DLD1 (cell line): ENCODE results near the gene RNF130.

Source experiments
- in situ Hi-C: cut with HindIII; loops from 2 replicates; pipeline ENCODE4 v1.10.0; 2017; ENCODE audit warnings: low sequenced_read_pairs

Gene RNF130

DNA sequence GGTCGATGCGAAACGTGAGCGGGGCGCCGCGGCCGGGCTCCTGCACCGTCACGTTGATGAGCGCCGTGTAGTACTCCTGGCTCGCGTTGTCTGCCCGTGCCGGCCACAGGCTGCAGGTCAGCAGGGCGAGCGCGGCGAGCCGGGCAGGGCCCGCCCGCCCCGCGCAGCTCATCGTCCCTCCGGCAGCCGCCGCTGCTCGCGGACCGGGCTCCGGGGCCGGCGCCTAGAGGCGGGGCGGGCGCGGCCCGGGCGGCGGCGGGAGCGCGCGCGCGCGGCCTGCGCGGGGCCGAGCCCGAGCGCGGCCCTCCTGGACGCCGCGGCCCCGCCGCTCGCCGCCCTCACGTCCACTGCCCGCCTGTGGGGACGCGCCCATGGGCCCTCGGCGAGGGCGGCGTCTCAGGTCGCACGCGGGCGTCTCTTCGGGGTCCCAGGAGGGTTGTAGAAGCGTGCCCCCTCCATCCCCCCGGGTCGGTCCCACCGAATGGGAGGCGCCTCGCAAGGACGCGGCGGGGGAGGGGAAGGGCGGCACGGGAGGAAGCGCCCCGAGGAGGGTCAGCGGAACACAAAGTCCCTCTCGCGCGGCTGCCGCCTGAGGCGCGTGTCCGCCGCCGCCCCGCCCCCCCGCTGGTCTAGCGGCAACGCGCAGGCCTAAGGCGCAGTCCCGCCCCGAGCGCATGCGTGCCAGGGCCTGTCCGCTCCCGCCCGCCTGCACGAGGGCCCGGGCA lies at the start of gene RNF130:
Gene RNF130 (minus strand): TSS at position 229 of the 725 bp plus-strand sequence. CDS start 57 bp downstream, at position 172.
- in situ Hi-C loops: no loop called here

DNA sequence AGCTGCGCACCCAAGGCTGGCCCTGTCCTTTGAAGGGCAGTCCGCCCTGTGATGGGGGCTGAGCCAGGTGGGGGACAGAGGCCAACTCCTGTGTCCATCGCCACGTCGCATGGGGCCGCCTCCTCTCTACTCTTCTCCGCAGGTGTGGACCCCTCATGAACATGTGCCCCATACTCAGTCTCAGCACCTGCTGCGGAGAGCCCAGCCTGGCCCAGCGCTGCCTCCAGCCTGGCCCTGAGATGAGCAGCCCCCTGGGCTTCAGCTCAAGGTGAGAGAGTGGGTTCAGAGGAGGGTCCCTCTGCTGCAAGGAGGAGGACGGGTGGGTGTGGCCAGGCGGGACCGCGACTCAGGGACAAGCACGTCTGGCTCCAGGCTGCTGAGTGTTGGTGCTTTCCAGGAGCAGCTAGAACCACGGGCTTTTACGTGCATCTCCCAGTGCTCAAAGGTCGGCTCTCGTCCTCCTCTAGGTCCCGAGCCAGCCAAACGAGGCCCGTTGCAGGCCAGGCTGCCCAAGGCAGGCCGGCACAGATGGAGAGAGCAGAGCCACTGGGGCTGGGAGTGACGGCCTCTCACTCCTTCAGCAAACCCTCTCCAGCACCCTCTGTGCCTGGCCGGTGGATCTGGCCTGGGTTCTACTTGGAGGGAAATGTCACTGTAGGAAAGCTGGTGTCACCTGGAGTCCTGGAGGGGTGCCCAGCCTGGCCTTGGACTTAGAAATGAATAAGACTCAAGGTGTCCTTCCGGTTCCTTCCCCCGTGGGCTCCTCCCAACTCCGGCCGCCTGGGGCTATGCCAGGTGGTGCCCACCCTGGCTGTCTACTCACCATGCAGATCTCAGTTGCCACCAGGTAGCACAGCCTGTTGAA lies 48.9 kb upstream of the RNF130 start:
- in situ Hi-C loops: no loop called here

DNA sequence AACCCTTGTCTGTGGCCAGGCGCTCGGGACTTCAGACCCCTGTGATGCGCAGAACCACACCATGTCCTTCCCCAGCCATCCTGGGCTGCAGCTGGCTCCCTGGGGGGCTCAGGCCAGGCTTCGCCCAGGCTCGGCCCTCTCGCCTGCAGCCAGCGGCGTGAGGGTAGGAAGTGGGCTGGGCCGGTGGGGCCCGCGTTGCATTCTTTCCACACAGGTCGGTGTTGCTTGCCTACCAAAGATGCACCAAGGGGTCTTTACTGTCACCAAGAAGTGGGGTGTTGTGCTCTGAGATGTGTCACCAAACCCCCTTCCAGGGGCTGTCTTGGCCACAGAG lies 48.3 kb upstream of the RNF130 start:
- in situ Hi-C loops: no loop called here

- in situ Hi-C loops: no loop called here
These were observed 47.7 kb upstream of the RNF130 start for GRCh38 chr5:180119031-180119902.

- in situ Hi-C loops: no loop called here
These were observed 46.8 kb upstream of the RNF130 start for GRCh38 chr5:180118391-180118791.

DNA sequence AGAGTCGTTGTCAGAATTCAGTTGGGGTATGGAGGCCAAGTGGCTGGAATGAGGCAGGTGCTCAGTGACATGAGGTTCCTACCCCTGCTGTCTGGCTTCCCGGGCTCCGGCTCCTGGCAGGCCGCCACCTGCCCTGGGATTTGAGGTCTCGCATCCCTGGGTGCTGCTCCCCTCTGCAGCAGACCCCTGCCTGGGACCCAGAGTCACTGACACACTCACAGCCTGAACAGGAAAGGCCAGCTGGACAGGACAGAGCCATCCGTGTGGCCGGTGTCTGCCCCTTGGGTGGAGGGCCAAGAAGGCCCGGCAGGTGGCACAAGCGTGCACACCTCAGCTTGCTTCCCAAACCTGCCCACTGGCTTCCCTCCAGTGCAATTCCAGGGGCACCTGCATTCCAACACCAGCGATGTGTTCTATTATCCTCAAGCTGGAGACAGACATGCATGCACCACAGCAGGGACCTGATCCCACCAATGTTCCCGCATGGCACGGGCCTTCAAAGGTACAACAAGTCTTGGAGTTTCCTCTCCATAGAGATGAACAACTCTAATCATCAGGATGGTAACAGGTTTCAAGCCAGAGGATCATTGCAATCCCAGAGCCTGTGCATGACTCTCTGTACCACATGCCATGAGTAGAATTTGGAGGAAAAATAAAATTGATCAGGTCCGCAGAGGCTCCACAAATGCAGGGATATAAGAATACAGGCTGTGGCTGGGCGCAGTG lies 45.6 kb upstream of the RNF130 start:
- in situ Hi-C loops: no loop called here

- in situ Hi-C loops: no loop called here
These were observed 44.8 kb upstream of the RNF130 start for GRCh38 chr5:180116077-180116999.

DNA sequence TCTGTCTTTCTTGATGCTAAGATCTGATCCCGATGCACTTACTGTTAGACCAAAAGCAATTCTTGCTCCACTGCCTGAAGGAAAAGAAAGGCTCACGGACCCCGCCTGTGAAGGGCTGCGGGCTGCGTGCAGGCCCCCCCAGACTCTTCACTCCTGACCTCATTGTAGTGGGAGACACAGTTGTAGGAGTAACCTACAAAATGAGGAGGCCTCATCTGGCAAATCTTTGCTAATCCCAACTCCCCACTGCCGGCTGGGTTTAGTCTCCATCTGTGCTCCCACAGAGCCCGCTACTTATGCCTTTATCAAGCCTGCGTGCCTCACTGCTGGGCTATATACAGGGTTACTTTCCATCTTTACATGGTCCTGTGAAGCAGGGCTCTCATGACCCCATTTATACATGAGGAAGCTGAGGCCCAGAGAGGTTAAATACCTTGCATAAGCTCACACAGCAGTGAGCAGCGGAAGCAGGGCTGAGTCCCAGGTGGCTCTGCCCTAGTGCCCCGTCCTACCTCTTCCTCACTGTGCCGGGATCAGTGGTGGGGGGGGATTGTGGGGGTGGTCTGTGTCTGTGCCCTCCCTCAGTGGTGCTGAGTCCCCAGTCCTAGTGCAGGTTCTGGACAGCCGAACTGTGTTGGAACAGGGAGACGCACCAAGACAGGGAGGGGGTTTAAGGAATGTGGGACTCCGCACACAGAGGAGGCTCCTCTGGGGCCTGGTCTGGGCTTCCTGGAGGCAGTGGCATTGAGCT lies 43.9 kb upstream of the RNF130 start:
- in situ Hi-C loops: no loop called here

DNA sequence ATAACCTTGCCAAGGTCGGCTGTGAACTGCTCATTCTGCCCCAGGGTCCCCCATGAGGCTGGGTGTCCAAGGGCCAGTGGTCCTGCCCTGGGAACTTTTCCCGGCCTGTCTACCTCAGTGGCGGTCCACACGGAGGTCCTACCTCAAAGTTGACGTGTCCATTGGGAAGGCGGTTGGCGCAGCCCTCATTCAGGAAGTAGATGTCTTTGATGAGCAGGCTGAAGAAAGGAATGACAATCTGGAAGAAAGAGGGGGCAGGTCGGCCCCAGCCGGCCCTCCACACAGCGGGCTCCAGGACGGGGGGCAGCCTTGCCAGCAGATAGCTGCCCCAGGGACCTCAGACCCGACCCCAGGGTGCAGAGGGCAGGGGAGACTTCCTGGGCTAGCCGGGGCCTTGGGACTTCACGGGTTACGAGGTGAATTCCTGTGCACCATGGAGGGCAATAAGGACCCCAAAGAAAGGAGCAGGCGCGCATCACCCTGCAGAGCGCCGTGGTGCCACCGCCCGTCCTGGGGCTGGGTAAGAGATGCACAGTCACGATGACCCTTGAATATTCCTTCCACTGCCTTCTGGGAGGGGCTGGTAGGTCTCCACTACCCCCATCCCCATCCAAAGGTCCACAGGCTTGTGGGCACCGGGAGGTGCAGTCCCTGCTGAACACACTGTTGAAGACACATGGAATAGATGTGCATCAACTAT lies 42.9 kb upstream of the RNF130 start:
- in situ Hi-C loops: no loop called here

DNA sequence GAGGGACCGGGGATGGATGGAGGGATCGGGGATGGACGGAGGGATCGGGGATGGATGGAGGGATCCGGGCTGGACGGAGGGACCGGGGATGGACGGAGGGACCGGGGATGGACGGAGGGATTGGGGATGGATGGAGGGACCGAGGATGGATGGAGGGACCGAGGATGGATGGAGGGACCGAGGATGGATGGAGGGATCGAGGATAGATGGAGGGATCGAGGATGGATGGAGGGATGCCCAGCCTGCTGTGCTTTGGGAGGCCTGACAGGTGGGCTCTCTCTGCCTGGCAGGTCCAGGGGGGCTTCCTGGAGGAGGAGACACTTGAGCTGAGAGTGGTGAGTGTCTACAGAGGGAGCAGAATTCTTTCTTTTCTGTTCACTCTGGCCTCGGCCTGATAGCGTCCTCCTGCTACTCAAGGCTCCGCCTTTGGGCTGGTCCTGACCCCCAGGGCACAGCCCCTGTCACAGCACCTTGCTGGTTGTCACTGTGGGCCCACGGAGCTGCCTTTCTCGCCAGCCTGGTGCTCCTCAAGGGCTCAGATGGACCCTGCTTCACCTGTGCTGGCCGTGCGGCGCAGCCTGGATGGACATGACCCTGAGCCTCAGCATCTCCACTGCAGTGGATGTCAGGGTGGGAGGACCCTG lies 42.2 kb upstream of the RNF130 start:
- in situ Hi-C loops: no loop called here

- in situ Hi-C loops: no loop called here
These were observed 40.8 kb upstream of the RNF130 start for GRCh38 chr5:180112181-180112861.

DNA sequence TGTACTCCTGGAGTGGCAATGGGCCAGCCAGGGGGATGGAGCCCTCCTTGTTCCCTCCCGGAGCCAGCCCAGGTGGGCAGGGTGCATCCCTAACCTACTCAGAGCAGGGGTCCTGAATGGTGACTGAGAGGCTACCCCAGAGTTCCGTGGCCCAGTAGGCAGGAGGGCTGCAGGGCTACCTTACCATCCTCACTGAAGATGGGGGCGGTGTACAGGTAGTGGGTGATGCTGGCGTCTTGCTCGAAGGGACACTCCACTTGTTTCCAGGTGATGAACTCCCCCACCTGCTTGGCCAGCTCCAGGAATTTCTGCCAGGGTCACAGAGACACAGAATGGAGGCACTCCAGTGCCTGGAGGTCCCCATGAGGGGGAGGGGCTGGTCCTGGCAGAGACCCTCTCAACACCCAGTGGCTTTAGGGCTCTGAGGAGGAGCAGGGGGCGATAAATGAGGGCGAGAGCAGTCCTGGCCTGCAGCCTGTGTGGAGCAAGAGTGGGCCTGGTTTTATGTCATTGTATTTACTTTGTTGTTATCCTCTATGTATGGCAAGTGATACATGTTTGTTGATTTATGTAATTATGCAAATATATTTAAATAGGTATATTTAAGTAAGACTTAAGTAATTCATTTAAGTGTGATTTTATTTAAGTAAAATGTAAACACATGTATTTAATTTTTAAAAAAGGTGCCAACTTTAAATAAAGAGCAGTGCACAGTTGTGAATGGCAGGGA lies 39.9 kb upstream of the RNF130 start:
- in situ Hi-C loops: no loop called here

- in situ Hi-C loops: no loop called here
These were observed 38.4 kb upstream of the RNF130 start for GRCh38 chr5:180109920-180110319.

DNA sequence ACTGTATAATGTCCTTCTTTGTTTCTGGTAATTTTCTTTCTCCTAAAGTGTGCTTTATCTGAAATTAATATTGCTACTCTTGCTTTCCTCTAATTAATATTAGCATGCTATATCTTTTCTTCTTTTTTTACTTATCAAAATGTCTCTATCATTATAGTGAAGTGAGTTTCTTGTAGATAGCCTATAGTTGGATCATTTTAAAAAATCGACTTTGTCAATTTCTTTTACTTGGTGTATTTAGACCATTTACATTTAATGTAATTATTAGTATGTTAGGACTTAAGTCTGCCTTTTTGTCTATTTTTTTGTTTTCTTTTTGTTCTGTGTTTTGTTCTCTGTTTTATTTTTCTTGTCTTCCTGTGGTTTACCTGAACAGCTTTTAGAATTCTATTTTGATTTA lies 35.4 kb upstream of the RNF130 start:
- in situ Hi-C loops: no loop called here

GRCh38 chr5:180105827-180106312 lies 34.3 kb upstream of the RNF130 start:
- in situ Hi-C loops: no loop called here

- in situ Hi-C loops: no loop called here
These were observed 32.6 kb upstream of the RNF130 start for GRCh38 chr5:180104168-180104530.
